PC-9 (cell line): ENCODE measurements around the gene JAK1.

Source experiments
- CTCF ChIP-seq: fragments of 200-600 bp; sonication (generic); conservative IDR thresholded peaks from 2 replicates; pipeline ENCODE4 v1.6.1; 2017; ENCODE audit warnings: mixed run types, antibody characterized with exemption, mild to moderate bottlenecking, moderate library complexity
- EZH2 ChIP-seq: fragments of 200-600 bp; sonication (generic); IDR thresholded peaks from 2 replicates; pipeline ENCODE4 v1.8.0; 2017; ENCODE audit warnings: antibody characterized with exemption, low read depth

- TF ChIP-seq CTCF: no peak
- no peak for TF ChIP-seq EZH2
Measured at GRCh38 chr1:64900916-64901315, 65.4 kb downstream of the JAK1 start.
